ENCODE data around the gene PDSS1.
"Not testable (repeated sequence)": the region's sequence is repeated elsewhere in the genome, so short reads cannot be mapped to it uniquely, and the experiment has no call there.

PDSS1 gene, protein sequence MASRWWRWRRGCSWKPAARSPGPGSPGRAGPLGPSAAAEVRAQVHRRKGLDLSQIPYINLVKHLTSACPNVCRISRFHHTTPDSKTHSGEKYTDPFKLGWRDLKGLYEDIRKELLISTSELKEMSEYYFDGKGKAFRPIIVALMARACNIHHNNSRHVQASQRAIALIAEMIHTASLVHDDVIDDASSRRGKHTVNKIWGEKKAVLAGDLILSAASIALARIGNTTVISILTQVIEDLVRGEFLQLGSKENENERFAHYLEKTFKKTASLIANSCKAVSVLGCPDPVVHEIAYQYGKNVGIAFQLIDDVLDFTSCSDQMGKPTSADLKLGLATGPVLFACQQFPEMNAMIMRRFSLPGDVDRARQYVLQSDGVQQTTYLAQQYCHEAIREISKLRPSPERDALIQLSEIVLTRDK

GRCh38 chr10:26697163-26697921 lies at the start of gene PDSS1:
Gene PDSS1 (plus strand): TSS chr10:26697701. CDS start chr10:26697712, 11 bp downstream.
- DNase-seq, result peak; percentile 73

GRCh38 chr10:26648245-26648636 lies 49.3 kb upstream of the PDSS1 start:
- not testable (repeated sequence) for DNase-seq

- DNase-seq, result no peak
Measured at GRCh38 chr10:26650406-26650805, 47.1 kb upstream of the PDSS1 start.

DNA sequence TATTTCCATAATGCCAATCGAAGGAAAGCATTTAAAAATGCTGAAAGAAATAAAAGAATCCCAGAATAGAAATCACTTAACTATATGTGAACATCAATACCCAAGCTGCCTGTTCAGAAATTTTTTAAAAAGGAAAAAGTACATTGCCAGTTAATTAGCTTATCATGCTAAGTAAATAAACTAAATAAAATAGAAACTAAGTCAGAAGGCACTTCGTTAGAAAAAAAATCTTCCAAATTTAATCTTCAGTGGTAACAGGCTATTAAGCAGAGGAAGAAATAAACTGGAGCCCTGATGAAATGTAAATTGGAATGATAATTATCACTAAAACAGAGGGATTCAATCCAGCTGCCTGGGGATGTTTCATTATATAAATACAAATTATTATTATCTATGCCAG lies 46.0 kb upstream of the PDSS1 start:
- DNase-seq, result not testable (repeated sequence)

- no peak for DNase-seq
Measured at GRCh38 chr10:26653004-26653403, 44.5 kb upstream of the PDSS1 start.

- no peak for DNase-seq
Measured at GRCh38 chr10:26655746-26656145, 41.8 kb upstream of the PDSS1 start.

DNA sequence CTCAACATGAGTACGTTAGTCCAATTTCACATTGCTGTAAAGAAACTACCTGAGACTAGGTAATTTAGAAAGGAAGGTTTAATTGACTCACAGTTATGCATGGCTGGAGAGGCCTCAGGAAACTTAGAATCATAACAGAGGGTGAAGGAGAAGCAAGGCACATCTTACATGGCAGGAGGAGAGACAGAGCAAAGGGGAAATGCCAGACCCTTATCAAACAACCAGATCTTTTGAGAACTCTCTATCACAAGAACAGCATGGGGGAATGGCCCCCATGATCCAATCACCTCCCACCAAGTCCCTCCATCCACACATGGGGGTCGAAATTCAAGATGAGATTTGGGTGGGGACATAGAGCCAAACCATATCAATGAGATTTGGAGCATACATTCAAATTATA lies 34.6 kb upstream of the PDSS1 start:
- DNase-seq, result no peak

GRCh38 chr10:26665080-26666048 lies 32.1 kb upstream of the PDSS1 start:
- DNase-seq, result no peak

DNA sequence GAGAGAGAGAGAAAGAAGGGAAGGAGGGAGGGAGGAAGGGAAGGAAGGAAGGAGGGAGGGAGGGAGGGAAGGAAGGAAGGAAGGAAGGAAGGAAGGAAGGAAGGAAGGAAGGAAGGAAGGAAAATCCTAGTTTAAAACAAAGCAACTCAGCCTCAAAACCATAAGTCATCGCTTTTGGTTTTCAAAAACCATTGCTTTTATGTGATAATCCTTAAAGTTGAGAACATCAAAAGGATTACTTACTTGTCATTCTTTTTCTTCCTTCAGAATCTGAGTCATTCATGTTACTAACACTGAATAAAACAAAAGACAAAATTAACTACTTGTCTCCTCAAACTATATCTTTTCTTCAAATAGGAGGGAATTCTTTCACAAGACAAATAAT lies 21.6 kb upstream of the PDSS1 start:
- no peak for DNase-seq

DNA sequence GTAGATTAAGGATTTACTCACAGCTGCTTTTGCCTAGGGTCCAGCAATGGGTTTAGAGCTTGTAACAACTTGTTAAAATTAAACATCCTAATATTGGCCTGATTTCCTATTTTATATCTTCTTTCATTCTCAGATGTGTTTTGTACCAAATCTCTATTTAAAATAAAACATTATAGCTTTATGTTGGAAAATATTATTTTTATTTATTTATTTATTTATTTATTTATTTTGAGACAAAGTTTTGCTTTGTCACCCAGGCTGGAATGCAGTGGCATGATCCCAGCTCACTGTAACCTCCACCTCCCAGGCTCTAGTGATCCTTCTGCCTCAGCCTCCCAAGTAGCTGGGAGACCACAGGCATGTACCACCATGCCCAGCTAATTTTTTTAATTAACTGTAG lies 17.9 kb upstream of the PDSS1 start:
- no peak for DNase-seq

- no peak for DNase-seq
Measured at GRCh38 chr10:26681076-26681475, 16.4 kb upstream of the PDSS1 start.

GRCh38 chr10:26681971-26682370 lies 15.5 kb upstream of the PDSS1 start:
- DNase-seq, result not testable (repeated sequence)

- DNase-seq, result no peak
Measured at GRCh38 chr10:26682931-26683330, 14.6 kb upstream of the PDSS1 start.

- DNase-seq, result not testable (repeated sequence)
Measured at GRCh38 chr10:26684667-26685264, 12.7 kb upstream of the PDSS1 start.

DNA sequence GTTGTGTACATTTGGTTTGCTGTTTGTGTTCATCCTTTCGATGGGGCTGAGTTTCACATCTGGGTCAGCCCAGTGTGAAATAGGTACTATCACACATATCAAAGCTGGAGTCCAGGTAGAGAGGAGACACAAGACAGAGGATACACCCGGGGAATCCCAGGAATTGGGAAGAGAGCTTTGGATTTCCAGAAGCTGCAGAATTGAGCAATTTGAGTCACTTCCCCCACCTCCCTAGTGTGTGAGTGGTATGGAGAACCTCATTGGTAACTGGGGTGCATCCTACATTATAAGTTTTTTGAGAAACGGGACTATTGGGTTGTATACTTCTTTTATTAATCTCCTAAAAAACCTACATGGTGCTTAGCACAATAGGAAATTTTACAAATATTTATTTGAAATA lies 12.1 kb upstream of the PDSS1 start:
- no peak for DNase-seq

GRCh38 chr10:26689399-26689798 lies 8.1 kb upstream of the PDSS1 start:
- DNase-seq, result no peak

- no peak for DNase-seq
Measured at GRCh38 chr10:26690731-26691475, 6.6 kb upstream of the PDSS1 start.

- DNase-seq, result not testable (repeated sequence)
Measured at GRCh38 chr10:26694536-26694935, 3.0 kb upstream of the PDSS1 start.

DNA sequence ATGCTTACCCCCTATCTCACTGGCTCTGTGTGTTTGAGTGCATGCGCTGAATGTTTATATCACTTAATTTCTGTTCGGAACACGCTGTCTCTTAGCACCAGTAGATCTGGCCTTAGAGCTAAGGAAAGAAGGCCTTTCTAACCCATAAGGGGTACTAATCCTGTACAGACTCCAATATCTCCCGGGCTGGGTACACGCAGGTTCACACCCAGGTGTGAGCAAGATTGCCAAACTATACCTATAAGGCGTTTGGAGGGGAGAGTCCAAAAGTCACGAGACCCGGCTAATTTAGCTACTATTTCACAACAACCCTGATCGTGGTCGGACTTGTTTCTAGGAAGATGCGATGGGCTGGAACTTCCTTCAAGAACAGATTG lies 727 bp upstream of the PDSS1 start:
- no peak for DNase-seq

GRCh38 chr10:26697922-26698608 lies 564 bp downstream of the PDSS1 start:
- no peak for DNase-seq

- DNase-seq, result no peak
Measured at GRCh38 chr10:26698909-26699308, 1.4 kb downstream of the PDSS1 start.

Data from CD4-positive, alpha-beta T cell treated with Interleukin-6 for 4 hours (primary cell).